Ishikawa (cell line): ENCODE data around the gene MYH3.

Experiments used
- CEBPB ChIP-seq: IDR thresholded peaks from 2 replicates; pipeline ENCODE4 v1.6.1; 2012
- CREB1 ChIP-seq: IDR thresholded peaks from 2 replicates; pipeline ENCODE4 v1.6.1; 2012; ENCODE audit warnings: low read depth
- EGR1 ChIP-seq: IDR thresholded peaks from 2 replicates; pipeline ENCODE4 v1.6.1; 2012
- EP300 ChIP-seq: IDR thresholded peaks from 2 replicates; pipeline ENCODE4 v1.6.1; 2012; ENCODE audit warnings: borderline replicate concordance
- FOXM1 ChIP-seq: IDR thresholded peaks from 2 replicates; pipeline ENCODE4 v1.6.1; 2012; ENCODE audit warnings: low read depth, borderline replicate concordance
- NFIC ChIP-seq: IDR thresholded peaks from 2 replicates; pipeline ENCODE4 v1.6.1; 2012
- RAD21 ChIP-seq: IDR thresholded peaks from 2 replicates; pipeline ENCODE4 v1.6.1; 2012; ENCODE audit warnings: low read depth
- TAF1 ChIP-seq: IDR thresholded peaks from 2 replicates; pipeline ENCODE4 v1.6.1; 2012; ENCODE audit warnings: low read depth, mild to moderate bottlenecking
- TCF12 ChIP-seq: IDR thresholded peaks from 2 replicates; pipeline ENCODE4 v1.6.1; 2012; ENCODE audit warnings: low read depth
- TEAD4 ChIP-seq: IDR thresholded peaks from 2 replicates; pipeline ENCODE4 v1.6.1; 2012
- YY1 ChIP-seq: IDR thresholded peaks from 2 replicates; pipeline ENCODE4 v1.6.1; 2012; ENCODE audit warnings: low read depth
- ZBTB7A ChIP-seq: IDR thresholded peaks from 2 replicates; pipeline ENCODE4 v1.6.1; 2012; ENCODE audit warnings: low read depth
- TF ChIP-seq, protein P1 (sequence below): IDR thresholded peaks from 2 replicates; pipeline ENCODE4 v1.6.1; 2012; ENCODE audit warnings: low read depth, mild to moderate bottlenecking
- TF ChIP-seq, protein P2 (sequence below): IDR thresholded peaks from 2 replicates; pipeline ENCODE4 v1.6.1; 2012
- TF ChIP-seq, protein P3 (sequence below): IDR thresholded peaks from 2 replicates; pipeline ENCODE4 v1.6.1; 2012

MYH3 gene

DNA sequence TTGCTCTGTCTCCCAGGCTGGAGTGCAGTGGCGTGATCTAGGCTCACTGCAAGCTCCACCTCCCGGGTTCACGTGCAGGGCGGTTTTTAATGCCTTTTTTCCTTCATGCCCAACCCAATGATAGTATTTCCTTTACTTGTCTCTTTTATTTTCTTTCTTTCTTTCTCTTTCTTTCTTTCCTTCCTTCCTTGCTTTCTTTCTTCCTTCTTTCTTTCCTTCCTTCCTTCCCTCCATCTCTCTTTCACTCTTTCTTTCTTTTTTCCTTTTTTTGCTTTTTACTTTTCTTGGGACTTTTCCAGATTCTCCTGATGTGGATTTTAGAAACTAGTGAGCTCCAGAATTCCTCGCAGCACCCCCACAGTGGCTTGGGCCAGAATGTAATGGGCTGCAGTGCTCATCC is 3.1 kb downstream of the MYH3 start:
- no peak for TF ChIP-seq EP300

DNA sequence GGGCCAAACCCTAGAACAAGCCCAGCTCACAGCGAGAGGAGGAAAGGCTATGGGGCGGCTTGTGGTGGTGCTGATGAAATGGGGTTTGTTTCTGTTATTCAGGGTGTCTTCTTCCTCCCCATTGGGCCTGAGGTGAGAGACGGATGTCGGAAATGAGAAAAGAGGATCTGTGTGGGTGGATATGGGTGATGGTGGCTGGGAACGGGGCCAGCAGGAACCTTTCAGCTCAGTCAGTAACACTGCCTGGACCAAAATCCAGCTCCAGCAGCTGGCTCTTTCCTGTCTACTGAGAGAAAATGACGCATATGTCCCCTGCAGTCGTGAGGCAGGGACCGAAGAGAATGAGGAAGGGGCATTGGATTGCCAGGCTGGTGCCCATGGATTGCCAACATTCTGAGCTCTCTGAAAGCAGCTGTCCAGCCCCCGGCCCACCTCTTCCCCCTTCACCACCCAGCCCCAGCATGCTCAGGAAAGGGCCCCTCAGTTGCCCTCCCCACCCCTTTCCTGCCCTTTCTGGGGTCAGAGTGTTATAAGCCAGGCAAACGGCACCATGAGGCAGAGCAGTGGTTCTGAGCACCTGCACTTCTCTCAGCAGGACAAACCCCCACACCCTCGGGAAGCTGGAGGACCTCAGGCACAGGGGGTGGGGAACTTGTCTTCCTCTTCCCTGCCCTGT is 4.0 kb downstream of the MYH3 start:
- TF ChIP-seq YY1 (no peak), FOXM1 (no peak), RAD21 (no peak), EP300 (no peak), TAF1 (no peak), TCF12 (no peak), ZBTB7A (no peak), EGR1 (no peak), CREB1 (no peak), NFIC (no peak), CEBPB (no peak), TEAD4 (no peak)
- TF ChIP-seq, protein P1, sequence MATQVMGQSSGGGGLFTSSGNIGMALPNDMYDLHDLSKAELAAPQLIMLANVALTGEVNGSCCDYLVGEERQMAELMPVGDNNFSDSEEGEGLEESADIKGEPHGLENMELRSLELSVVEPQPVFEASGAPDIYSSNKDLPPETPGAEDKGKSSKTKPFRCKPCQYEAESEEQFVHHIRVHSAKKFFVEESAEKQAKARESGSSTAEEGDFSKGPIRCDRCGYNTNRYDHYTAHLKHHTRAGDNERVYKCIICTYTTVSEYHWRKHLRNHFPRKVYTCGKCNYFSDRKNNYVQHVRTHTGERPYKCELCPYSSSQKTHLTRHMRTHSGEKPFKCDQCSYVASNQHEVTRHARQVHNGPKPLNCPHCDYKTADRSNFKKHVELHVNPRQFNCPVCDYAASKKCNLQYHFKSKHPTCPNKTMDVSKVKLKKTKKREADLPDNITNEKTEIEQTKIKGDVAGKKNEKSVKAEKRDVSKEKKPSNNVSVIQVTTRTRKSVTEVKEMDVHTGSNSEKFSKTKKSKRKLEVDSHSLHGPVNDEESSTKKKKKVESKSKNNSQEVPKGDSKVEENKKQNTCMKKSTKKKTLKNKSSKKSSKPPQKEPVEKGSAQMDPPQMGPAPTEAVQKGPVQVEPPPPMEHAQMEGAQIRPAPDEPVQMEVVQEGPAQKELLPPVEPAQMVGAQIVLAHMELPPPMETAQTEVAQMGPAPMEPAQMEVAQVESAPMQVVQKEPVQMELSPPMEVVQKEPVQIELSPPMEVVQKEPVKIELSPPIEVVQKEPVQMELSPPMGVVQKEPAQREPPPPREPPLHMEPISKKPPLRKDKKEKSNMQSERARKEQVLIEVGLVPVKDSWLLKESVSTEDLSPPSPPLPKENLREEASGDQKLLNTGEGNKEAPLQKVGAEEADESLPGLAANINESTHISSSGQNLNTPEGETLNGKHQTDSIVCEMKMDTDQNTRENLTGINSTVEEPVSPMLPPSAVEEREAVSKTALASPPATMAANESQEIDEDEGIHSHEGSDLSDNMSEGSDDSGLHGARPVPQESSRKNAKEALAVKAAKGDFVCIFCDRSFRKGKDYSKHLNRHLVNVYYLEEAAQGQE, result no peak
- TF ChIP-seq, protein P2, sequence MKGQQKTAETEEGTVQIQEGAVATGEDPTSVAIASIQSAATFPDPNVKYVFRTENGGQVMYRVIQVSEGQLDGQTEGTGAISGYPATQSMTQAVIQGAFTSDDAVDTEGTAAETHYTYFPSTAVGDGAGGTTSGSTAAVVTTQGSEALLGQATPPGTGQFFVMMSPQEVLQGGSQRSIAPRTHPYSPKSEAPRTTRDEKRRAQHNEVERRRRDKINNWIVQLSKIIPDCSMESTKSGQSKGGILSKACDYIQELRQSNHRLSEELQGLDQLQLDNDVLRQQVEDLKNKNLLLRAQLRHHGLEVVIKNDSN, result no peak
- TF ChIP-seq, protein P3, sequence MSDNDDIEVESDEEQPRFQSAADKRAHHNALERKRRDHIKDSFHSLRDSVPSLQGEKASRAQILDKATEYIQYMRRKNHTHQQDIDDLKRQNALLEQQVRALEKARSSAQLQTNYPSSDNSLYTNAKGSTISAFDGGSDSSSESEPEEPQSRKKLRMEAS, result no peak

DNA sequence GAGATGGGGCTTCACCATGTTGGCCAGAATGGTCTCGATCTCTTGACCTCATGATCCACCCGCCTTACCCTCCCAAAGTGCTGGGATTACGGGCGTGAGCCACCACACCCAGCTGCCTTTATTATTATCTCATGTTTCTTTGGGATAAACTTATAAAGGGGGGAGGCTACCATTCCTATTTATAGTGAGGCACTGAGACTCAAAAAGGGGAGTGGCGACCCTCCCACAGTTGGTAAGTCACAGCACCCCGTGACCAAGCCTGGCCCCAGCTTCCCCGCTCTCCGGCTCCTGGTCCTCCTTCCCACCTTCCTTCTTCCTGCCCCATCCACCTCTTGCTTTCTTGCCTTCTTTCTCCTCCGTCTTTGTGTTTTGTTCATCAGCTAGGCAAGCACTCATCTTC is 5.2 kb downstream of the MYH3 start:
- TF ChIP-seq TCF12 (no peak), FOXM1 (no peak), TAF1 (no peak), YY1 (no peak), TEAD4 (no peak), EGR1 (no peak), EP300 (no peak), ZBTB7A (no peak), RAD21 (no peak), NFIC (no peak), CREB1 (no peak), CEBPB (no peak)
- TF ChIP-seq, protein P3, result no peak
- TF ChIP-seq, protein P1, result no peak
- TF ChIP-seq, protein P2, result no peak

DNA sequence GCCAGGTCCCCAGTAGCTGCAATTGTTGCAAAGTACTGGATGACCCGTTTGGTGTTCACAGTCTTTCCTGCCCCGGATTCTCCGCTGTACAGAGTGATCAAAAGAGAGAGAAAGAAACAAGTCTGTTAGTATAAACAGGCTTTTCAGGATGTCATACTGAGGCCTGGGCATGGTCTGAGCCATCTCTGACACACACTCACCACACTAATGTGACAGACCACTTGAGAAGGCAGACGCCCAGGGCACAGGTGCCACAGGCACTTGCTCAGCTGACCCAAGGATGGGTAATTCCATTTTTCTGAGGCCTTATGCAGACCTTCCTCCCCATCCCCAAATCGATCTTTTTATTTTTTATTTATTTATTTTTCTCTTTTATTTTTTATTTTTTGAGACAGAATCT is 7.5 kb downstream of the MYH3 start:
- TF ChIP-seq TCF12, result no peak
- TF ChIP-seq, protein P2, result no peak
- TF ChIP-seq EGR1, result no peak
- no peak for TF ChIP-seq CEBPB
- no peak for TF ChIP-seq TAF1
- no peak for TF ChIP-seq RAD21
- TF ChIP-seq, protein P1, result no peak
- TF ChIP-seq ZBTB7A, result no peak
- no peak for TF ChIP-seq TEAD4
- TF ChIP-seq CREB1, result no peak
- no peak for TF ChIP-seq YY1
- TF ChIP-seq NFIC, result no peak
